Measurements from ENCODE around the gene RENBP.

DNA sequence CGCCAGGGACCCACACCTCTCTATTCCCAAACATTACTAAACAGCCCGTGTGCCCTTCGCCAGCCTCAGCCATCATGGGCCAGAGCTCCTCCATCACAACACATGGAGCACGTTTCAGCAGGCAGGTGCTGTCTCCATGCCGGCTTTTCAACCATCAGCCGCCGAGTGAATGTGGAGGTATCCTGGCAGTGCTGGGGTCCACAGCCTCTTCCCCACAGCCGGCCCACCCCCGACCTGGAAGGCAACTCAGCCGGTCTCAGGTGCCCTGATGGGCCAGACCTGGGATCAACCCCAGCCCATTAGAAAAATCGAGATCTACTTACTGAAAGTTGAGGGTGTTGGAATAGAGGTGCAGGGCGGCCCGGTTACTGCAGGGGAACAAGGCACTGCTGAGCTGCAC is 12.7 kb downstream of the RENBP start:
- TF ChIP-seq, protein P1, sequence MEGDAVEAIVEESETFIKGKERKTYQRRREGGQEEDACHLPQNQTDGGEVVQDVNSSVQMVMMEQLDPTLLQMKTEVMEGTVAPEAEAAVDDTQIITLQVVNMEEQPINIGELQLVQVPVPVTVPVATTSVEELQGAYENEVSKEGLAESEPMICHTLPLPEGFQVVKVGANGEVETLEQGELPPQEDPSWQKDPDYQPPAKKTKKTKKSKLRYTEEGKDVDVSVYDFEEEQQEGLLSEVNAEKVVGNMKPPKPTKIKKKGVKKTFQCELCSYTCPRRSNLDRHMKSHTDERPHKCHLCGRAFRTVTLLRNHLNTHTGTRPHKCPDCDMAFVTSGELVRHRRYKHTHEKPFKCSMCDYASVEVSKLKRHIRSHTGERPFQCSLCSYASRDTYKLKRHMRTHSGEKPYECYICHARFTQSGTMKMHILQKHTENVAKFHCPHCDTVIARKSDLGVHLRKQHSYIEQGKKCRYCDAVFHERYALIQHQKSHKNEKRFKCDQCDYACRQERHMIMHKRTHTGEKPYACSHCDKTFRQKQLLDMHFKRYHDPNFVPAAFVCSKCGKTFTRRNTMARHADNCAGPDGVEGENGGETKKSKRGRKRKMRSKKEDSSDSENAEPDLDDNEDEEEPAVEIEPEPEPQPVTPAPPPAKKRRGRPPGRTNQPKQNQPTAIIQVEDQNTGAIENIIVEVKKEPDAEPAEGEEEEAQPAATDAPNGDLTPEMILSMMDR (IDR thresholded peaks at IDR 0.05) = no peak
- TF ChIP-seq POLR2A (IDR thresholded peaks at IDR 0.05) = no peak
